Measurements from ENCODE around the gene NR1I3.
"Not testable (repeated sequence)": the region's sequence is repeated elsewhere in the genome, so short reads cannot be mapped to it uniquely, and the experiment has no call there.

The NR1I3 gene

GRCh38 chr1:161250100-161250499 is 12.1 kb upstream of the NR1I3 start:
- not testable (repeated sequence) for DNase-seq (ENCODE audit: low read depth)

GRCh38 chr1:161244888-161245287 is 6.9 kb upstream of the NR1I3 start:
- DNase-seq (ENCODE audit: low read depth): no peak

GRCh38 chr1:161242313-161242712 is 4.3 kb upstream of the NR1I3 start:
- DNase-seq (ENCODE audit: low read depth): no peak

GRCh38 chr1:161241682-161242081 is 3.7 kb upstream of the NR1I3 start:
- DNase-seq (ENCODE audit: low read depth): no peak

GRCh38 chr1:161235957-161236775 is 1.8 kb downstream of the NR1I3 start:
- no peak for DNase-seq (ENCODE audit: low read depth)

- DNase-seq (ENCODE audit: low read depth): no peak
Observed at GRCh38 chr1:161233102-161233501, 4.9 kb downstream of the NR1I3 start.

GRCh38 chr1:161230762-161231161 is 7.2 kb downstream of the NR1I3 start:
- no peak for DNase-seq (ENCODE audit: low read depth)

GRCh38 chr1:161229896-161230295 is 8.1 kb downstream of the NR1I3 start:
- DNase-seq (ENCODE audit: low read depth): no peak

- DNase-seq (ENCODE audit: low read depth): no peak
Observed at GRCh38 chr1:161228032-161228431, 10.0 kb downstream of the NR1I3 start.

- DNase-seq (ENCODE audit: low read depth): peak; percentile 79
Observed at GRCh38 chr1:161227196-161227871, 10.7 kb downstream of the NR1I3 start.

- DNase-seq (ENCODE audit: low read depth): no peak
Observed at GRCh38 chr1:161226759-161227158, 11.2 kb downstream of the NR1I3 start.

GRCh38 chr1:161226320-161226711 is 11.7 kb downstream of the NR1I3 start:
- DNase-seq (ENCODE audit: low read depth): no peak

- peak; percentile 73 for DNase-seq (ENCODE audit: low read depth)
Observed at GRCh38 chr1:161225534-161226319, 12.3 kb downstream of the NR1I3 start, which contains the start of gene TOMM40L. Gene TOMM40L (plus strand): TSS chr1:161226060. CDS start chr1:161226490, 430 bp downstream.

GRCh38 chr1:161225178-161225533 is 12.8 kb downstream of the NR1I3 start:
- no peak for DNase-seq (ENCODE audit: low read depth)

- not testable (repeated sequence) for DNase-seq (ENCODE audit: low read depth)
Observed at GRCh38 chr1:161224695-161225087, 13.3 kb downstream of the NR1I3 start.

GRCh38 chr1:161223805-161224694 is 14.0 kb downstream of the NR1I3 start:
- DNase-seq (ENCODE audit: low read depth): no peak

- DNase-seq (ENCODE audit: low read depth): no peak
Observed at GRCh38 chr1:161222175-161223019, 15.6 kb downstream of the NR1I3 start.

- no peak for DNase-seq (ENCODE audit: low read depth)
Observed at GRCh38 chr1:161220002-161220401, 18.0 kb downstream of the NR1I3 start.

GRCh38 chr1:161219078-161219892 is 18.7 kb downstream of the NR1I3 start:
- DNase-seq (ENCODE audit: low read depth): no peak

Data from stimulated activated CD8-positive, alpha-beta memory T cell treated with anti-CD3 and anti-CD28 coated beads, Interleukin-4, amount 100 ng/mL, for 24 hours (primary cell).